Activated CD8-positive, alpha-beta T cell treated with anti-CD3 and anti-CD28 coated beads for 36 hours (primary cell): Measurements from ENCODE around the gene GPR62. TPM values are rescaled to one million over a fixed set of nuclear protein-coding genes. Genes with fewer than 3 reads are reported as not detected.

Source experiments
- ATAC-seq: fragments of 200-7000 bp; cut with Tn5 transposase; one replicate; pipeline ENCODE4 v1.10.0; 2021; ENCODE audit warnings: mild to moderate bottlenecking, moderate library complexity
- CTCF ChIA-PET: fragments of 350-600 bp; sonication (Branson Sonifier 250); formaldehyde crosslinking; loops from one replicate; lab custom pipeline; 2021; ENCODE audit warnings: antibody characterized with exemption; lab: Charles Lee
- POLR2A ChIA-PET: fragments of 350-600 bp; sonication (Branson Sonifier 250); formaldehyde crosslinking; loops from one replicate; lab custom pipeline; 2021; ENCODE audit warnings: antibody characterized with exemption; lab: Charles Lee
- DNase-seq: peaks from one replicate; pipeline ENCODE4 v3.0.0-alpha.2; 2020
- H3K27ac Mint-ChIP-seq: one replicate; pipeline ENCODE4 v1.8.0; 2021; ENCODE audit warnings: mild to moderate bottlenecking, mixed read lengths
- H3K27me3 Mint-ChIP-seq: one replicate; pipeline ENCODE4 v1.8.0; 2021; ENCODE audit warnings: mixed read lengths
- H3K36me3 Mint-ChIP-seq: one replicate; pipeline ENCODE4 v1.8.0; 2021; ENCODE audit warnings: low read depth, mixed read lengths
- H3K4me1 Mint-ChIP-seq: one replicate; pipeline ENCODE4 v1.8.0; 2021; ENCODE audit warnings: low read depth, mixed read lengths
- H3K4me3 Mint-ChIP-seq: one replicate; pipeline ENCODE4 v1.8.0; 2021; ENCODE audit warnings: mild to moderate bottlenecking, moderate library complexity, mixed read lengths
- H3K9me3 Mint-ChIP-seq: one replicate; pipeline ENCODE4 v1.8.0; 2021; ENCODE audit warnings: mixed read lengths
- CTCF ChIP-seq: fragments of 200-600 bp; IDR thresholded peaks from one replicate; pipeline ENCODE4 v1.8.0; 2022; ENCODE audit warnings: antibody characterized with exemption, mild to moderate bottlenecking
- intact Hi-C: fragments of 100-400 bp; cut with micrococcal nuclease; formaldehyde crosslinking; loops from one replicate; pipeline ENCODE4 v1.10.0; 2022
- total RNA-seq, 2 experiments: library from RNA; stranded (reverse); gene quantifications; one replicate each; pipeline ENCODE4 v1.2.3, GENCODE V29; 2021

GPR62 gene
- total RNA-seq, 2 experiments from 2014 or later: not detected

DNA sequence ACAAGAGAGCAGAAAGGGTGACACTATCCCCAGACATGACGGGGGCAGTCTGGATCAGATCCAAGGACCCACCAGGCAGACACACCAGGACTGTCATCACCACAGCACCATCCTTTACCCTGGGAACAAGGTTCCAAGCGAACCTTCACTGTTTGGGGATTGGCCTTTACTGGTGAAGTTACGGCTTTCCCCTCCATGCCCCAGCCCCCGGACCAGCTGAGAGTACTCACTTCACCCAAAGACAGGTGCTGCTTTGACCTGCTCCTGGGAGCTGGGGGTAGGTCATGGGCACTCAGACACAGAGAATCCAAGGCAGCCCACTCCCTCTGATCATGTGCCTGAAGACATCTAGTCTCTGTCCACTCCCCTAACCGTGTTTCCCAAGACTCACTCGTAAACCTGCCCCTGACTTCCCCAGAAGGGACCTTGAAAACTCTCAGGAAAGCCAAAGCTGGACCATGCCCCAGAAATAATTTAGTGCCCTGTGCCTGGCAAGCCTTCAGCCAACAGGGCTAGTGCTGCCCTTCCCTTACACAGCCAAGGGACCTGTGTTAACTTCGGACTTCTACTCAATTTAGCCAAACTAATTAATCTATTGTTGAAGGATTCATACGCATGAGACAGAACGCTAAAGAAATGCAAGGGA lies 16.3 kb upstream of the GPR62 start:
- ChIA-PET CTCF (no interaction called here), POLR2A (no interaction called here)
- H3K27me3 Mint-ChIP-seq: no peaks in the 10 kb centered on the region
- peaks cover 28% of the 10 kb centered on the region for H3K4me1 Mint-ChIP-seq
- no peak for ATAC-seq
- peak overlapping the region; percentile 2 for H3K27ac Mint-ChIP-seq
- TF ChIP-seq CTCF: no peak
- H3K9me3 Mint-ChIP-seq: no peaks in the 10 kb centered on the region
- peaks cover 40% of the 10 kb centered on the region for H3K36me3 Mint-ChIP-seq
- H3K4me3 Mint-ChIP-seq: no peak overlapping the region
- intact Hi-C loops: no loop called here
- no peak for DNase-seq

DNA sequence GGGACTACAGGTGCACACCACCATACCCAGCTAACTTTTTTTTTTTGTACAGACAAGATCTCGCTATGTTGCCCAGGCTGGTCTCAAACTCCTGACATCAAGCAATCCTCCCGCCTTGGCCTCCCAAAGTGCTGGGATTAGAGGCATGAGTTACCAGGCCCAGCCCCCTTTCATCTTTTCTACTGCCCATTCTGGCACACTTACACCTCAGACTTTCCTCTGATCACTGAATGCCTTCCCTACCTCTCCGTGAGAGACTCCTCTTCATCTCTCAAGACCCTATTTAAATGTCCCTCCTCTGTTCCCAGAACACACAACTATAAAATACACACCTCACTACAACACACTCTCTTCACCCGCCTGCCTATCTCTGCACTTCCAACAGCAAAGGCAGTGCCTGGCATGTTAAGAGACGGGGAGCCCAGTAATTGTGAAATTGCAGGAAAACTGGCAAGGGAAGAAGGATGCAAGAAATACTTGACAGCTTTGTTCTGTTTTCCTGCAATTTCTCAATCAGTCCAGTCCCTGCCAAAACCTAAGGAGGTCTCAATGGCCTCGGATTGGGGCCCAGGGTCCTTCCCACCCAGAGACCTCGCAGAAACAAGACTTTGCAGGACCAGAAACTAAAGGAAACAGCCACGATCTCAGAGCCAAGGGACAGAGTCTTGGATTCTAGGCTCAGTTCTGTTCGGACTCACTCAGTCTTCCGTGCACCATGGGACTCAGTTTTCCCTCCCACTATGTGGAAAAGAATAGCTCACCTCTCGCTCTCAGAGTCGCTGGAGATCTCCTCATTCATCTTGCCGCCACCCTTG lies 14.3 kb upstream of the GPR62 start:
- ChIA-PET CTCF (interaction anchor here (0.6 to 3.0 kb wide), 23 partner anchors 8 to 271 kb away, joined by 3 to 37 read pairs (median 4); partner anchors contain the start of genes ABHD14A, ABHD14B, ACY1 and DUSP7), POLR2A (interaction anchor here (0.6 to 2.6 kb wide), 9 partner anchors 7 to 115 kb away, joined by 3 to 17 read pairs (median 5); partner anchors contain the start of genes ABHD14A, ABHD14B, ACY1 and DUSP7)
- Mint-ChIP-seq H3K4me3 (peak overlapping the region; percentile 83), H3K4me1 (peaks cover 28% of the 10 kb centered on the region), H3K27me3 (no peaks in the 10 kb centered on the region), H3K27ac (peak overlapping the region; percentile 86), H3K36me3 (peaks cover 32% of the 10 kb centered on the region), H3K9me3 (no peaks in the 10 kb centered on the region)
- no peak for TF ChIP-seq CTCF
- no peak for ATAC-seq
- no peak for DNase-seq
- intact Hi-C loops: loop anchor here (5.0 kb wide), 1 partner anchor 41 kb away; the partner anchor contains the start of gene ACY1

DNA sequence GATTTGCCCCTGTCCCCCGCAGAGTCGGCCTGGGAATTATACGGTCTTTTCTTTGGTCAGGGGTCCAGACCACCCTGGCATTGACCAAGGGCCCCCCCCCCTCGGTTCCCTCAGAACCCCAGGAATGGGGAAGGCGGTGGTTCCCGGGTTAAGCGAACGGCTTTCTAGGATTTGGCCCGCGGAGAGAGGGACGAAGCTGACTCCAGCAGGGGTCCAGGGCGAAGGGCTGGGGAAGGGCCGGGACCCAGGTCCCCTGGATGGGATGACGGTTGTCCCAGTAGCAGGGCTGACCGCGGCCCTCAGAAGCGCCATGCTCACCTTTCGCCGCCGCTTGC lies 13.8 kb upstream of the GPR62 start:
- TF ChIP-seq CTCF: no peak
- Mint-ChIP-seq H3K27me3 (no peaks in the 10 kb centered on the region), H3K27ac (peak overlapping the region; percentile 86), H3K4me3 (peak overlapping the region; percentile 83), H3K36me3 (peaks cover 29% of the 10 kb centered on the region), H3K9me3 (no peaks in the 10 kb centered on the region), H3K4me1 (peaks cover 28% of the 10 kb centered on the region)
- DNase-seq: no peak
- intact Hi-C loops: loop anchor here (5.0 kb wide), 1 partner anchor 41 kb away; the partner anchor contains the start of gene ACY1
- ChIA-PET POLR2A (interaction anchor here (0.8 to 2.6 kb wide), 10 partner anchors 8 to 114 kb away, joined by 3 to 17 read pairs (median 4); partner anchors contain the start of genes ABHD14A, ABHD14B, ACY1 and DUSP7), CTCF (interaction anchor here (0.6 to 3.0 kb wide), 23 partner anchors 8 to 272 kb away, joined by 3 to 37 read pairs (median 4); partner anchors contain the start of genes ABHD14A, ABHD14B, ACY1 and DUSP7)
- ATAC-seq: no peak

GRCh38 chr3:51941798-51942602 lies 13.2 kb upstream of the GPR62 start, which contains the start of the genes PARP3 and RRP9:
Gene PARP3 (plus strand): TSS chr3:51942363. CDS start chr3:51943356, 993 bp downstream.
Gene RRP9 (minus strand): TSS chr3:51941904. CDS start chr3:51941867, 37 bp downstream.
- no peaks in the 10 kb centered on the region for H3K9me3 Mint-ChIP-seq
- peak within 1 kb of the TSS; percentile 90 for H3K27ac Mint-ChIP-seq
- H3K4me3 Mint-ChIP-seq: peak within 1 kb of the TSS; percentile 83
- ATAC-seq: peak; percentile 93
- TF ChIP-seq CTCF: peak; percentile 93
- H3K27me3 Mint-ChIP-seq: no peaks in the 10 kb centered on the region
- POLR2A ChIA-PET: interaction anchor here (0.8 to 2.6 kb wide), 14 partner anchors 8 to 54 kb away, joined by 3 to 17 read pairs (median 4); partner anchors contain the start of genes ABHD14A, ABHD14B, ACY1 and RPL29
- CTCF ChIA-PET: interaction anchor here (0.6 to 3.0 kb wide), 30 partner anchors 8 to 288 kb away, joined by 3 to 37 read pairs (median 4); partner anchors contain the start of genes ABHD14A, ABHD14B, ACY1 and DUSP7
- DNase-seq: peak; percentile 100
- H3K4me1 Mint-ChIP-seq: peaks cover 28% of the 10 kb centered on the region
- peaks cover 24% of the 10 kb centered on the region for H3K36me3 Mint-ChIP-seq
- intact Hi-C loops: loop anchor here (5.0 kb wide), 1 partner anchor 40 kb away; the partner anchor contains the start of gene ACY1
